K562 (cell line): Measurements from ENCODE around the gene RNF144A.

Source experiments
- CEBPZ ChIP-seq: fragments of 150-350 bp; IDR thresholded peaks from 2 replicates; pipeline ENCODE4 v1.6.1; 2014; ENCODE audit warnings: low read depth, mild to moderate bottlenecking, low read length, borderline replicate concordance
- TF ChIP-seq, protein P1 (sequence below), 3 experiments: IDR thresholded peaks in 2 of 3; conservative IDR thresholded peaks in 1 of 3; 2 replicates each; pipeline ENCODE4 v1.5.1; 2011 to 2012; ENCODE audit warnings: low read length in 3 of 3, mild to moderate bottlenecking in 3 of 3, control low read depth in 2 of 3, improper control_type of control experiment in 1 of 3, inconsistent platforms in 1 of 3, low read depth in 1 of 3, mixed read lengths in 1 of 3, moderate library complexity in 1 of 3; ENCODE audit not compliant: insufficient read depth in 2 of 3
- TF ChIP-seq, protein P2 (sequence below): sonication (generic); formaldehyde crosslinking; IDR thresholded peaks from 2 replicates; pipeline ENCODE4 v1.8.1; 2023; ENCODE audit warnings: mild to moderate bottlenecking, missing genetic modification reagents

GRCh38 chr2:6879011-6879410 lies 38.2 kb upstream of the RNF144A start:
- no peak for TF ChIP-seq CEBPZ
- TF ChIP-seq, protein P1, sequence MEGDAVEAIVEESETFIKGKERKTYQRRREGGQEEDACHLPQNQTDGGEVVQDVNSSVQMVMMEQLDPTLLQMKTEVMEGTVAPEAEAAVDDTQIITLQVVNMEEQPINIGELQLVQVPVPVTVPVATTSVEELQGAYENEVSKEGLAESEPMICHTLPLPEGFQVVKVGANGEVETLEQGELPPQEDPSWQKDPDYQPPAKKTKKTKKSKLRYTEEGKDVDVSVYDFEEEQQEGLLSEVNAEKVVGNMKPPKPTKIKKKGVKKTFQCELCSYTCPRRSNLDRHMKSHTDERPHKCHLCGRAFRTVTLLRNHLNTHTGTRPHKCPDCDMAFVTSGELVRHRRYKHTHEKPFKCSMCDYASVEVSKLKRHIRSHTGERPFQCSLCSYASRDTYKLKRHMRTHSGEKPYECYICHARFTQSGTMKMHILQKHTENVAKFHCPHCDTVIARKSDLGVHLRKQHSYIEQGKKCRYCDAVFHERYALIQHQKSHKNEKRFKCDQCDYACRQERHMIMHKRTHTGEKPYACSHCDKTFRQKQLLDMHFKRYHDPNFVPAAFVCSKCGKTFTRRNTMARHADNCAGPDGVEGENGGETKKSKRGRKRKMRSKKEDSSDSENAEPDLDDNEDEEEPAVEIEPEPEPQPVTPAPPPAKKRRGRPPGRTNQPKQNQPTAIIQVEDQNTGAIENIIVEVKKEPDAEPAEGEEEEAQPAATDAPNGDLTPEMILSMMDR (IDR thresholded peaks at IDR 0.05 in 2 of 3, conservative IDR thresholded peaks at IDR 0.05 in 1 of 3; ENCODE audit: insufficient read depth in 2 of 3, low read depth in 1 of 3, low read length in 3 of 3), result no peak
- TF ChIP-seq, protein P2, sequence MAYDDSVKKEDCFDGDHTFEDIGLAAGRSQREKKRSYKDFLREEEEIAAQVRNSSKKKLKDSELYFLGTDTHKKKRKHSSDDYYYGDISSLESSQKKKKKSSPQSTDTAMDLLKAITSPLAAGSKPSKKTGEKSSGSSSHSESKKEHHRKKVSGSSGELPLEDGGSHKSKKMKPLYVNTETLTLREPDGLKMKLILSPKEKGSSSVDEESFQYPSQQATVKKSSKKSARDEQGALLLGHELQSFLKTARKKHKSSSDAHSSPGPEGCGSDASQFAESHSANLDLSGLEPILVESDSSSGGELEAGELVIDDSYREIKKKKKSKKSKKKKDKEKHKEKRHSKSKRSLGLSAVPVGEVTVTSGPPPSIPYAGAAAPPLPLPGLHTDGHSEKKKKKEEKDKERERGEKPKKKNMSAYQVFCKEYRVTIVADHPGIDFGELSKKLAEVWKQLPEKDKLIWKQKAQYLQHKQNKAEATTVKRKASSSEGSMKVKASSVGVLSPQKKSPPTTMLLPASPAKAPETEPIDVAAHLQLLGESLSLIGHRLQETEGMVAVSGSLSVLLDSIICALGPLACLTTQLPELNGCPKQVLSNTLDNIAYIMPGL (CRISPR knock-in tag), result no peak
